SK-N-SH (cell line): ENCODE data around the gene TAF1A.

ENCODE experiments used
- CTCF ChIP-seq: fragments of 200-600 bp; sonication (generic); IDR thresholded peaks from 2 replicates; pipeline ENCODE4 v1.6.1; 2017; ENCODE audit warnings: antibody characterized with exemption, mild to moderate bottlenecking, moderate library complexity
- POLR2AphosphoS5 ChIP-seq: IDR thresholded peaks from 2 replicates; pipeline ENCODE4 v1.6.1; 2012; ENCODE audit warnings: low read depth, low read length
- RAD21 ChIP-seq: IDR thresholded peaks from 2 replicates; pipeline ENCODE4 v1.6.1; 2012; ENCODE audit warnings: mild to moderate bottlenecking, low read length

GRCh38 chr1:222586842-222587241, 2.9 kb downstream of the TAF1A start:
- no peak for TF ChIP-seq CTCF
- TF ChIP-seq RAD21 = no peak
- TF ChIP-seq POLR2AphosphoS5 = no peak
